Measurements from ENCODE around the gene UMAD1.

- TF ChIP-seq POLR2AphosphoS5 (IDR thresholded peaks at IDR 0.05; ENCODE audit: low read depth, low read length) (no peak), ZNF430 (CRISPR knock-in tag; IDR thresholded peaks at IDR 0.05) (no peak), CTCF (CRISPR knock-in tag; IDR thresholded peaks at IDR 0.05) (no peak), NCOA2 (CRISPR knock-in tag; IDR thresholded peaks at IDR 0.05) (no peak), YEATS4 (CRISPR knock-in tag; IDR thresholded peaks at IDR 0.05; ENCODE audit: borderline replicate concordance) (no peak), STAG1 (CRISPR knock-in tag; IDR thresholded peaks at IDR 0.05) (no peak), ZNF143 (CRISPR knock-in tag; IDR thresholded peaks at IDR 0.05) (no peak)
Observed at GRCh38 chr7:7895754-7896153, 255.2 kb downstream of the UMAD1 start.
